ENCODE data around the gene GBF1.

- no peak for TF ChIP-seq CTCF (conservative IDR thresholded peaks at IDR 0.05 in 1 of 2, IDR thresholded peaks at IDR 0.05 in 1 of 2; ENCODE audit: extremely low read depth in 1 of 2, insufficient read depth in 1 of 2, low read depth in 1 of 2, low read length in 2 of 2)
- no peak for TF ChIP-seq EZH2 (IDR thresholded peaks at IDR 0.05; ENCODE audit: borderline replicate concordance, low read length)
Observed at GRCh38 chr10:102407425-102408130, 162.2 kb downstream of the GBF1 start.

Data from mammary epithelial cell (primary cell).